ENCODE measurements around the gene ZCCHC13.

DNA sequence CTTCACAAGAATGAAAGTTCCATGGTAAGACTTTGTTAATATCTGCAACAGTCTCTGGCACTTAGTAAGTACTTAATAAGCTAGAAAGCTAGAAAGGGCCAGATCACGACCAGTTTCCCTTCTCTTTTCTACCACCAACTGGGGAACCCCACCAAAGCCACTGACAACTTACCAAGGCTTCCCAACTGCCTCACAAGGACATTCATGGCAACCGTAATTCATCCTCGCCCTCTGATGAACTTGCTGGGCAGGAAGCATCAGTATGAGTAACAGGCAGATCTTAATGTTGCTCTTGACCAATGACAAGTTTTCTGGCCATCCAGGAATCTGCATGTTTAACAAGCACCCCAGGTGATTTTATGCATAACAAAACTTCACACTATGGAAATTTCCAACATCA lies 23.2 kb upstream of the ZCCHC13 start:
- TF ChIP-seq, protein P1, sequence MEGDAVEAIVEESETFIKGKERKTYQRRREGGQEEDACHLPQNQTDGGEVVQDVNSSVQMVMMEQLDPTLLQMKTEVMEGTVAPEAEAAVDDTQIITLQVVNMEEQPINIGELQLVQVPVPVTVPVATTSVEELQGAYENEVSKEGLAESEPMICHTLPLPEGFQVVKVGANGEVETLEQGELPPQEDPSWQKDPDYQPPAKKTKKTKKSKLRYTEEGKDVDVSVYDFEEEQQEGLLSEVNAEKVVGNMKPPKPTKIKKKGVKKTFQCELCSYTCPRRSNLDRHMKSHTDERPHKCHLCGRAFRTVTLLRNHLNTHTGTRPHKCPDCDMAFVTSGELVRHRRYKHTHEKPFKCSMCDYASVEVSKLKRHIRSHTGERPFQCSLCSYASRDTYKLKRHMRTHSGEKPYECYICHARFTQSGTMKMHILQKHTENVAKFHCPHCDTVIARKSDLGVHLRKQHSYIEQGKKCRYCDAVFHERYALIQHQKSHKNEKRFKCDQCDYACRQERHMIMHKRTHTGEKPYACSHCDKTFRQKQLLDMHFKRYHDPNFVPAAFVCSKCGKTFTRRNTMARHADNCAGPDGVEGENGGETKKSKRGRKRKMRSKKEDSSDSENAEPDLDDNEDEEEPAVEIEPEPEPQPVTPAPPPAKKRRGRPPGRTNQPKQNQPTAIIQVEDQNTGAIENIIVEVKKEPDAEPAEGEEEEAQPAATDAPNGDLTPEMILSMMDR (IDR thresholded peaks at IDR 0.05), result no peak
- TF ChIP-seq EP300 (IDR thresholded peaks at IDR 0.05), result no peak
- TF ChIP-seq POLR2AphosphoS5 (IDR thresholded peaks at IDR 0.05), result no peak
- no peak for TF ChIP-seq POLR2A (IDR thresholded peaks at IDR 0.05)
